Erythroblast (primary cell): ENCODE results near the gene SPATA19.

ENCODE experiments used
- GATA1 ChIP-seq: IDR thresholded peaks from 2 replicates; pipeline ENCODE4 v1.6.1; 2011; ENCODE audit warnings: low read depth, mild to moderate bottlenecking, control low read depth, low read length, moderate library complexity
- POLR2A ChIP-seq: IDR thresholded peaks from 2 replicates; pipeline ENCODE4 v1.6.1; 2011; ENCODE audit warnings: mild to moderate bottlenecking, low read length

GRCh38 chr11:133810766-133811165 lies 34.5 kb downstream of the SPATA19 start:
- TF ChIP-seq POLR2A (no peak), GATA1 (no peak)
